Medulla oblongata (tissue), 1 donor: ENCODE data around the gene HDAC1.
"Not testable (repeated sequence)": the region's sequence is repeated elsewhere in the genome, so short reads cannot be mapped to it uniquely, and the experiment has no call there.

Source experiments
- DNase-seq: peaks from one replicate; pipeline ENCODE4 v3.0.0-alpha.2; 2015; ENCODE audit errors: extremely low spot score

HDAC1 gene

DNA sequence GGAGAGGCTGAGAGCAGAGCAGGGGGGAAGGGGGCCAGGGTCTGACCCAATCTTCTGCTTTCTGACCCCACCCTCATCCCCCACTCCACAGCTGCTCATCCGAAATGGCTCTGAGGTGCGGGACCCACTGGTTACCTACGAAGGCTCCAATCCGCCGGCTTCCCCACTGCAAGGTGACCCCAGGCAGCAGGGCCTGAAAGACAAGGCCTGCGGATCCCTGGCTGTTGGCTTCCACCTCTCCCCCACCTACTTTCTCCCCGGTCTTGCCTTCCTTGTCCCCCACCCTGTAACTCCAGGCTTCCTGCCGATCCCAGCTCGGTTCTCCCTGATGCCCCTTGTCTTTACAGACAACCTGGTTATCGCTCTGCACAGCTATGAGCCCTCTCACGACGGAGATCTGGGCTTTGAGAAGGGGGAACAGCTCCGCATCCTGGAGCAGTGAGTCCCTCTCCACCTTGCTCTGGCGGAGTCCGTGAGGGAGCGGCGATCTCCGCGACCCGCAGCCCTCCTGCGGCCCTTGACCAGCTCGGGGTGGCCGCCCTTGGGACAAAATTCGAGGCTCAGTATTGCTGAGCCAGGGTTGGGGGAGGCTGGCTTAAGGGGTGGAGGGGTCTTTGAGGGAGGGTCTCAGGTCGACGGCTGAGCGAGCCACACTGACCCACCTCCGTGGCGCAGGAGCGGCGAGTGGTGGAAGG, 17.1 kb upstream of the HDAC1 start:
- DNase-seq, result no peak

DNA sequence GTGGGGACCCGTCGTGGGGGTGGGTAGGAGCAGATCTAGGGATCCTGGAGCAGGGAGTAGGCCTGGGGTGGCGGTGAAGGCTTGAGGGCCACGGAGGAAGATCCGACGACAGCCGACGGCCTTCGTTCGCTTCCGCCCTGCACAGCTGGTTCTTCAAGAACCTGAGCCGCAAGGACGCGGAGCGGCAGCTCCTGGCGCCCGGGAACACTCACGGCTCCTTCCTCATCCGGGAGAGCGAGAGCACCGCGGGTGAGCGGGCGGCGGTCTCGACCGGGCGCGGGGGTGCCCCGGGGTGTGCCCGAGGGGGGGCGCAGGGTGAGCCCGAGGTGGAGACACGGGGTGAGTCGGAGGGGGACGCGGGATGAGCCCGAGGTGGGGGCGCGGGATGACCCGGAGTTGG, 16.5 kb upstream of the HDAC1 start:
- no peak for DNase-seq

DNA sequence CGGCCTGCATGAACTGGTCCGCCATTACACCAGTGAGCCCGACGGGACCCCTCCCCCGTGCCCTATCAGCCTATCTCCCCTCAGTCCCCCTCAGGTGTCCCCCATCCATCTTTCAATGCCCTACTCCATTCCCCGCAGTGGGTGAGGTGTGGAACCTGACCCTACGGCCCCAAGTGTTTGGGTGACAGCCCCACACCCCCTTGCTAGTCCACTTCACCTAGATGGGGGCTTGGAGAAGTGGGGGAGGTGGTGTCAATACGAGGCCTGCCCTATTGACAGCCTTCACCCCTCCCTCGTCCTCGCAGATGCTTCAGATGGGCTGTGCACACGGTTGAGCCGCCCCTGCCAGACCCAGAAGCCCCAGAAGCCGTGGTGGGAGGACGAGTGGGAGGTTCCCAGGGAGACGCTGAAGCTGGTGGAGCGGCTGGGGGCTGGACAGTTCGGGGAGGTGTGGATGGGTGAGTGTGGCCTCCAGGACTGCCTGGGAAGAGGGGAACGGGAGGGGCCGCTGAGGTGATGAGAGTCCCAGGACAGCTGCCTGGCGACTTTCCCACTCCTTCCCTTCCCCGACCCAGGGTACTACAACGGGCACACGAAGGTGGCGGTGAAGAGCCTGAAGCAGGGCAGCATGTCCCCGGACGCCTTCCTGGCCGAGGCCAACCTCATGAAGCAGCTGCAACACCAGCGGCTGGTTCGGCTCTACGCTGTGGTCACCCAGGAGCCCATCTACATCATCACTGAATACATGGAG, 15.7 kb upstream of the HDAC1 start:
- no peak for DNase-seq

DNA sequence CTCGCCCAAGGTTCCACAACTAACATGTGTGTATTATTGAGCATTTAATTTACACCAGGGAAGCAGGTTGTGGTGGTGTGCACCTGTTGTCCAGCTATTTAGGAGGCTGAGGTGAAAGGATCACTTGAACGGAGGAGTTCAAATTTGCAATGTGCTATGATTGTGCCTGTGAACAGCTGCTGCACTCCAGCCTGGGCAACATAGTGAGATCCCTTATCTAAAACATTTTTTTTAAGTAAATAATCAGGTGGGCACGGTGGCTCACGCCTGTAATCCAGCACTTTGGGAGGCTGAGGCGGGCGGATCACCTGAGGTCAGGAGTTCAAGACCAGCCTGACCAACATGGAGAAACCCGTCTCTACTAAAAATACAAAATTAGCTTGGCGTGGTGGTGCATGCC, 7.1 kb upstream of the HDAC1 start:
- DNase-seq, result not testable (repeated sequence)

DNA sequence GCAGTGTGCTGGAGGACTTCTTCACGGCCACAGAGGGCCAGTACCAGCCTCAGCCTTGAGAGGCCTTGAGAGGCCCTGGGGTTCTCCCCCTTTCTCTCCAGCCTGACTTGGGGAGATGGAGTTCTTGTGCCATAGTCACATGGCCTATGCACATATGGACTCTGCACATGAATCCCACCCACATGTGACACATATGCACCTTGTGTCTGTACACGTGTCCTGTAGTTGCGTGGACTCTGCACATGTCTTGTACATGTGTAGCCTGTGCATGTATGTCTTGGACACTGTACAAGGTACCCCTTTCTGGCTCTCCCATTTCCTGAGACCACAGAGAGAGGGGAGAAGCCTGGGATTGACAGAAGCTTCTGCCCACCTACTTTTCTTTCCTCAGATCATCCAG, 6.2 kb upstream of the HDAC1 start:
- DNase-seq, result no peak

DNA sequence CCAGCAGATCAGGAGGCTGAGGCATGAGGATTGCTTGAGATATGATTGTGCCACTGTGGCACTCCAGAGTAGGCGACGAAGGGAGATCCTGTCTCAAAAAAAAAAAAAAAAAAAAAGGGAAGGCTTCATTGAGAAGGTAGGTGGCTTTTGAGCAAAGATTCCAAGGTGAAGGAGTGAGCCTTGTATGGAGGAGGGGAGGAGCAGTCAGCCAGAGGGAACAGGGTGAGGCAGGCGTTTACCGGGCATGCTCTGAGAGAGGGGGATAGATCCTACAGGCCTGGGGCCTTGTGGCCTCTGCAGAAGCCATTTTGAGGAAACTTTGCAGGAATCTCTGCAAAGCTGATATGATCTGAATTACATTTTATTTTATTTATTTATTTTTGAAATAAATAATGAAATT, 5.1 kb upstream of the HDAC1 start:
- no peak for DNase-seq

DNA sequence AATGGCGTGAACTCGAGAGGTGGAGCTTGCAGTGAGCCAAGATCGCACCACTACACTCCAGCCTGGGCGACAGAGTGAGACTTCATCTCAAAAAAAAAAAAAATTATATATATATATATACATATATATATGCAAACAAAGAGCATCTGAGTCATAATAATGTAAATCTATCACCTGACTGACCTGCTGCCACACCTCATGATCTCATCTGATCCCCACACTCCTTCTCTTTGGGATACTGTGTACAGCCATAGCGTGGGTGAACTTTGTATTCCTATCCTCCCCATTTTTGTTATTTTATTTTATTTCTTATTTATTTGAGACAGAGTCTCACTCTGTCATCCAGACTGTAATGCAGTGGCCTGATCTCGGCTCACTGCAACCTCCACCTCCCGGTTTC, 2.6 kb upstream of the HDAC1 start:
- no peak for DNase-seq

DNA sequence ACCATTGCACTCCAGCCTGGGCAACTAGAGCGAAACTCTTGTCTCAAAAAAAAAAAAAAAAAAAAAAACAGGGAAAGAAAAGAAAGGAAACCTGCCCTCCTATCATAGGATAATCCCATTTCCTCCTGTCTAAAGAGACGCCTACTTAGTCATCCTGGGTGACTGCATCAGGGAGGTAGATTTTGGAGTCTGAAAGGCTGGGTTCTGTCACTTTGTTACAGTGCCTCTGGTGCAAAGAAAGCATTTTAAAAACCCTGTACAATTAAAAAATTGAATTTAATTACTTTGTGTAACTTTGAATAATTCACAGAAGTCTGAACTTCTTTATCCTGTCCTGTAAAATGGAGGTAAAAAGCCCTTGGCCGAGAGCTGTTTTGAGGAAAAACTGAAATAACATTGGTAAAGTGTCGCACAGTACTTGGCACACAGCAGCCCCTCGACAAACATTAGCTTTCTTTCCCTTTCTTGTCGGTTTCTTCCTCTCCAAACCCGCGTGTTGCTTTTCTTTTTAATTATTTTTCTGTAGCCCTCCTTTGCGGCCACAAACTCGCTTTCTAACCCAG, 657 bp upstream of the HDAC1 start:
- DNase-seq, result no peak

DNA sequence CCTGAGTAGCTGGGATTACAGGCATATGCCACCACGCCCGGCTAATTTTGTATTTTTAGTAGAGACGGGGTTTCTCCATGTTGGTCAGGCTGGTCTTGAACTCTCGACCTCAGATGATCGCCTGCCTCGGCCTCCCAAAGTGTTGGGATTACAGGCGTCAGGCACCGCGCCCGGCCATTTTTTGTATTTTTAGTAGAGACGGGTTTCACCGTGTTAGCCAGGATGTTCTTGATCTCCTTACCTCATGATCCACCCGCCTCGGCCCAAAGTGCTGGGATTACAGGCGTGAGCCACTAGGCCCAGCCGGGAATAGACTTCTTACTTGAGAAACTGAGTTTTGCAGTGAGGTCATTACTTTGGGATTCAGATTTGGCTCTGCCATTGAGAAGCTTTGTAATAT, 6.3 kb downstream of the HDAC1 start:
- DNase-seq, result not testable (repeated sequence)

DNA sequence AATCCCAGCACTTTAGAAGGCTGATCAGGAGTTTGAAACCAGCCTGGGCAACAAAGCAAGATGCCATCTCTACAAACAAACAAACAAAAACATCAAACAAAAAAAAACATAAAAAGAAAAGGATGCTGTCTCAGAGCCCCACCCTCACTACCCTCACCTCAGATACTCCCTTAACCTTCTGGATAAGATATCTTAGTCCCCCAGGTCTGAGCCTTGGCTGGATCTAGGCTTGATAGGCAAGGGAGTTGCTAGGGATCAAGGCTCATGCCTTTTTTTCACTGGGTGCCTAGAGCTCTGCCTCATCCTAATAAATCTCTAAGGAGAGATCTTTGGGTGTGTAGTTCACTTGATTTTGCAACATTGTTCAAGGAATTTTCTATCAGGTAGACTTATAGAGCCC, 7.4 kb downstream of the HDAC1 start:
- DNase-seq, result no peak

DNA sequence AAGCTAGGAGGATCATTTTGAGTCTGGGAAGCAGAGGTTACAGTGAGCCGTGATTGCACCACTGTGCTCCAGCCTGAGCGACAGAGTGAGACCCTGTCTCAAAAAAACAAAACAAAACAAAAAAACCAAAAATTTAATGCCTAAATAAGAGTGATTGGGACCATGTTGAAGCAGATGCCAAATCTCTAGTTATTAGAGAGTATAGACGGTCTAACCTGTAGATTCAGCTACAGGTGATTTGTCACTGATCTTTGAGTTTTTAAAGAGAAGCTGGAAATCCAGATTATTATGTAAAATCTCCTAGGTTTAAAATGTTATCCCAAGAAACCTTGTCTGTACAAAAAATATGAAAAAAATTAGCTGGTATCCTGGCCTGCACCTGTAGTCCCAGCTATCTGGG, 11.5 kb downstream of the HDAC1 start:
- no peak for DNase-seq

DNA sequence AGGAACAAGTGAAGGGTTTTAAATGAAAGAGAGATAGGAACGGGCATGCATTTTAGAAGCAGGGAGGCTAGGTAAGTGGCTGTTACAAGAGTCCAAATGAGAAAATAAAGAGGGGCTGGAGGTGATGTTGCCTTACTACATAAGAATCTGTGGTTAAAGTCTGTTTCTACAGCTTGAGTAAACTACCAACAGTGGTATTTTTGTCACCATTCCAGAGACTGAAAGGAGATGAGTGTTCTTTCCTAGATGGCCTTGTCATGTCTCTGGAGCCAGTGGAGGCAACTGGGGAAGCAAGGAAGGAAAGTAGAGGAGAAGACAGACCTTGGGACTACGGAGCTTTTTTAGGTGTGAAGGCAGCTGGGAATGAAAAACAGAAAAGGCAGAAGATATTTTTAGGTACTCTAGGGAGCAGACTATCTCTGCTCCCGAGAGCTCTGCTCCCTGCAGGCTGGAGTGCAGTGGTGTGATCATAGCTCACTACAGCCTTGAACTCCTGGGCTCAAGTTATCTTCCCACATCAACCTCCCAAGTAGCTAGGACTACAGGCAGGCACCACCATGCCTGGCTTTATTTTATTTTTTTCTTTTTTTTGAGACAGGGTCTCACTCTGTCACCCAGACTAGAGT, 12.2 kb downstream of the HDAC1 start:
- DNase-seq, result no peak

DNA sequence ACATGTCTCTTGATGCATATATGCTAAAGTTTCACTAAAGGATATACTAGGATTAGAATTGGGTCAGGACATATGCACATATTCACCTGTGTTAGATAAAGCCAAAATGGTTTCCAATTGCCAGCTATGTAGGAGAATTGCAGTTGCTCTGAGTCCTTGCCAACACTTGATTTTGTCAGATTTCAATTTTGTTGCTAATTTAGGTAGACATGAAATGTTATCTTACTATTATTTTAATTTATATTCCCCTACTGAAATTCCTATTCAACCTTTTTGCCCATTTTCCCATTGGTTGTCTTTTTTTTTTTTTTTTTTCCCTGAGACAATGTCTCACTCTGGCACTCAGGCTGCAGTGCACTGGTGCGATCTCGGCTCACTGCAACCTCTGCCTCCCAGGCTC, 13.4 kb downstream of the HDAC1 start:
- DNase-seq, result no peak

DNA sequence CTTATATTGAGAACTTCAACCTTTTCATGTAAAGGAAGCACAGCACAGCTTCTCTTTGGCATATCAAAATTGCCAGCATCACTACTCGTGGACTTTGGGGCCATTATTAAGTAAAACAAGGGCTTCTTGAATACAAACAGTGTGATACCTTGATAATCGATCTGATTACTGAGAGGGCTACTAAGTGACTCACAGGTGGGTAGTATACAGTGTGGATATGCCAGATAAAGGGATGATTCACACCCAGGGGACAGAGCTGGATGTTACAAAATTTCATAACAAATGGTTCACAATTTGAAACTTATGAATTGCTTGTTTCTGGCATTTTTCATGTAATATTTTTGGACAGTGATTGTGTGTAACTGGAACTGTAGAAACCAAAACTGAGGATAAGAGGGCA, 15.4 kb downstream of the HDAC1 start:
- DNase-seq, result no peak

DNA sequence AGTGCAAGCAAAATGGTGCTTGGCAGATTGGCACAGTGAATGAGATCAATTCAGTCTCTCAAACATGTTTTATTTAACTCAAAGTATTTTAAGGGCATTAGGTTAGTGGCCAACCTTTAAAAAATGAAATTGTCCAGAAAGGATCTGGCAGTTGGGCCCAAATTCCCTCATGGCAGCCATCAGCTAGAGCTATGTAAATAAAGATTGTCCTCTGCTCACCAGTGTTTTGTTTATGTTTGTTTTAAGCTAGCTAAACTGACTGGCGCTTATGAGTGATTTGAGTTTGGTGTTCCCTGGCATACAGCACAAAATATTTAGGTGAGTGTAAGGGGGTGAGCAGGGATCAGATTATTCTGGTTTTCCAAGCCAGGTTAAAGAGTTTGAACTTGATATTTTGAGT, 18.1 kb downstream of the HDAC1 start:
- no peak for DNase-seq

DNA sequence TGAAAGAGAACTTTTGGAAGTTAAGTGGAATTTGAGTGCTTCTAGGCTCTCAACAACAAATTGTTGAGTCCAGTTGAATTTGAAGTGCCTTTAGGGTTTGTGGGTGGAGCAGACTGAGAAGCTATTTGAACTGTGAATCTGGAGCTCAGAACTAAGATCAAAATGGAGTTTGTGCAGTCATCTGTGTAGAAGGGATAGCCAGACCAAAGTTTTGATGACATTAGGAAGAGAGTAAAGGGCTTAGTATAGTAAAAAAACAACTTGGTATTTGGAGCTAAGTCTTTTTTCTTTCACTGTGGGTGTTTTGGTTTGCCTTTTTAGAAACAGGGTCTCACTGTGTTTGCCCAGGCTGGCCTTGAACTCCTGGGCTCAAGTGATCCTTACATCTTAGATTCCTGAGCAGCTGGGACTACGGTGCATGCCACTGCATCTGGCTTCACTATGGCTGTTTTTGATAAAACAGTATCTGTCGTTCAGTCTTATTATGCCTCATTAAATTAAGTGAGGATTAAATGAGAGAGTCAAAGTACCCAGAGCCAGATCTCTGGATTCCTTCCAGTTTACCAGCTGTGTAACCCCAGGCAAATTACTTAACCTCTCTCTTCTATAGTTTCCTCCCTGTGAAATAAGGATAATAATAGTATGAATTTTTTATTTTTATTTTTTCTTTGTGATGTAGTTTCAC, 20.0 kb downstream of the HDAC1 start:
- DNase-seq, result no peak

DNA sequence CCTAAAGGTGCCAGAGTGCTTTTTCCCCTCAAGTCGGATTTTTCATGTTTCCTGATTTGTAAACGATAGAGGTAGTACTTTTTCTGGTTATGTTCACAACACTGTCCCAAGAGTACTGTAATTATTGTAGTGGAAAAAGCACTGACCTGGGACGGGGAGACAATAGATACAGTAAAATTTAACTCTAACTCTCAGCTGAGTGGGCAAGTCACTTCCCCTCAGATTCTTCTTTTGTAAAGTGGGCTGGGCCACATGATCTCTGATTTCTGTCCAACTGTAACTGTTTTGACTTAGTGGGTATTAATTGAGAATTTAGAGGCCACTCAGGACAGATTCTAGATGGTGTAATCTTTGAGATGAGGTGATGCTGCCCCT, 25.0 kb downstream of the HDAC1 start:
- no peak for DNase-seq

DNA sequence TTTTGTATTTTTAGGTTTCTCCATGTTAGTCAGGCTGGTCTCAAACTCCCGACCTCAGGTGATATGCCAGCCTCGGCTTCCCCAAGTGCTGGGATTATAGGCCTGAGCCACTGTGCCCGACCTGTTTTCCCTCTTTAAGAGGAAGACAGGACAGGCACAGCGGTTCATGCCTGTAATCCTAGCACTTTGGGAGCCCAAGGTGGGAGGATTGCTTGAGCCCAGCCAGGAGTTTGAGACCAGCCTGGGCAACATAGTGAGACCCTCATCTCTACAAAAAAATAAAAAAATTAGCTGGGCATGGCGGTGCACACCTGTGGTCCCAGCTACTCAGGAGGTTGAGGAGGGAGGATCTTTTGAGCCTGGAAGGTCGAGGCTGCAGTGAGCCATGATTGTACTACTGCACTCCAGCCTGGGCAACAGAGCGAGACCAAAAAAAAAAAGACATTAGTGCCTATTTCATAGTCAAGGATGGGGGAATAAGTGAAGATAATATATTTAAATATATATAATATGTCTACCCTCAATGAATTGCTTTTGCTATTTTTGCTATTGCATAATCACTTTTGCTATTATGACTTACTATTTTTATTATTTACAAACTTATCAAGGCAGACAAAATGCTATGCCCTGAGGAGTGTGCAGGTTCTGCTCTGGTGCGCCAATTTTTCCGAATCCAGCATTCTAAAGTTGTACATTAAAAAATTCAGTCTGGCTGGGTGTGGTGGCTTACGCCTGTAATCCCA, 26.4 kb downstream of the HDAC1 start:
- no peak for DNase-seq

DNA sequence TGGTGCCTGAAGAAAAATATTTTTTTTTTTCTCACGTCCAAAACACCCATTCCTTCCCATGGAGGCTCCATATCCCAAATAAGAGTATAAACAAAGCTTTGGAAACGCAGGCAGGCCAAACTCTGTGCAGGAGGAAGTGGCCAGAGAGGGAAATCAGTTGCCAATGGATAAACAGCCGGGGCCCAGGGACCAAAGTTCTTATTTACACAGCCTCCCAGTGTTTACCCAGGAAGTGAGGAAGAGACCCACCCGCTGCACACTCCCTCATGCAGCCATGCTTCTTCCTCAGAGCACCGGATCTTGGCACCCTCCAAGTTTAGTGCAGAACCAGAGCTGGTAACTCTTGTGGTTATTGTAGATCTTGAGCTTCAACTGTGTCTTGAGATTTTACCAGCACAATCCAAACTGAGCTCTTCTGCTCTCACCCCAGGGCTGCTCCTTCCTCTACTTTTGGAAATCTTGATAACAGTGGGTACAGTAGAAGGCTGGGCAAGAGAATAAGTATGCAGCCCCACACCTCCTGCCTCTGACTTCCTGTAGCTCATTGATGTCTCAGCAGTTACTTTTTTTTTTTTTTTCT, 29.9 kb downstream of the HDAC1 start:
- no peak for DNase-seq

DNA sequence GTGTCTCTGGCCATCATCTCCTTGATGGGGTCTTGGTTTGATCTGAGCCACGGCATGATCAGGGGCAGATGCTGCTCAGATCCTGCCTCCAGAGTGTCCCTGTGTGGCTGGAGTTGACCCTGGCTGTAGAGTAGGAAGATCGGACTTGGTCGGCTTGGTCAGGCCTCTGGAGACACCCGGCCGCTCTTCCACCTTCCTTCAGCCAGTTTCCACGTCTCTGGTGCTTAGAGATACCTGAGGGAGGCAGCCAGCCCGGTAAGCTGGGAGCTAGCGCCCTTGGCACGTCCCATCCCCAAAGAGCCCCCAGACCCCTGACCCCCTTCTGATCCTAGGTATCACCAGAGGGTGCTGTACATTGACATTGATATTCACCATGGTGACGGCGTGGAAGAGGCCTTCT, 35.3 kb downstream of the HDAC1 start:
- no peak for DNase-seq

DNA sequence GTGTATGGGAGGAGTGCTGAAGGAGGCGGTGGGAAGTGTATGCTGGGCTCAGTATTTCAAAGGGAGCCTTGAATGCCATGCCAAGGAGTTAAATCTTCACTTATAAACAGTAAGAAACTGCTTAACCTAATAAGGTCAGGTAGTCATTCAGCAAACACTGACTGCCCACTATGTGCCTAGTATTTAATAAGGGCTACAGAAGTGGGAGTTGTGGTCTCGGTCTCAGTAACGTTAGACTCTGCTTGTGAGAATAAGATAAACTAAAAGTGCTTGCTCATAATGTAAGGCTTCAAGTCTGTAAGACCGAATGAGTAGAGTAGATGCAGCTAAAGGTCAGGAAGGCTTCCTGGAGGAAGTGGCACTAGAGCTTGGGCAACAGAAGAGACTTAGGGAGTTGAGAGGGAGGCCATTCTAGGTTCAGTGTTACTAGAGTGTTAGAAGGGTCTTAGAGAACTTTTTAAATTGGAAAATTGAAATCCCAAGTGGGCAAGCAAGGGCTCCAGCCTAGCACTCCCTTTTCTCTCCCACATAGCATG, 38.1 kb downstream of the HDAC1 start:
- no peak for DNase-seq
